ENCODE measurements around the gene GPRASP2.
"Not testable (repeated sequence)": the region's sequence is repeated elsewhere in the genome, so short reads cannot be mapped to it uniquely, and the experiment has no call there.

The GPRASP2 gene

GRCh38 chrX:102720237-102721168 lies 8.3 kb downstream of the GPRASP2 start, which contains the start of gene GPRASP3:
Gene GPRASP3 (plus strand): TSS chrX:102720743. CDS start chrX:102748996, 28,253 bp downstream.
- peak; percentile 38 for DNase-seq (ENCODE audit: insufficient read length, low spot score)
- TF ChIP-seq CTCF (IDR thresholded peaks at IDR 0.05; ENCODE audit: insufficient read depth, missing control alignments), result no peak
- FAIRE-seq, result no peak

- not testable (repeated sequence) for FAIRE-seq; DNase-seq (ENCODE audit: insufficient read length, low spot score)
These were observed 8.9 kb downstream of the GPRASP2 start for GRCh38 chrX:102721169-102721506.

- TF ChIP-seq CTCF (IDR thresholded peaks at IDR 0.05; ENCODE audit: insufficient read depth, missing control alignments), result no peak
- FAIRE-seq (no peak), DNase-seq (ENCODE audit: insufficient read length, low spot score) (no peak)
These were observed 11.2 kb downstream of the GPRASP2 start for GRCh38 chrX:102723456-102723855.

GRCh38 chrX:102727761-102728160 lies 15.5 kb downstream of the GPRASP2 start:
- FAIRE-seq (no peak), DNase-seq (ENCODE audit: insufficient read length, low spot score) (no peak)
- TF ChIP-seq CTCF (IDR thresholded peaks at IDR 0.05; ENCODE audit: insufficient read depth, missing control alignments), result no peak

GRCh38 chrX:102728646-102729045 lies 16.4 kb downstream of the GPRASP2 start:
- no peak for FAIRE-seq
- DNase-seq (ENCODE audit: insufficient read length, low spot score), result no peak
- no peak for TF ChIP-seq CTCF (IDR thresholded peaks at IDR 0.05; ENCODE audit: insufficient read depth, missing control alignments)

- DNase-seq (ENCODE audit: insufficient read length, low spot score) (no peak), FAIRE-seq (no peak)
- TF ChIP-seq CTCF (IDR thresholded peaks at IDR 0.05; ENCODE audit: insufficient read depth, missing control alignments), result no peak
These were observed 27.4 kb downstream of the GPRASP2 start for GRCh38 chrX:102739657-102740056.

- no peak for TF ChIP-seq CTCF (IDR thresholded peaks at IDR 0.05; ENCODE audit: insufficient read depth, missing control alignments)
- DNase-seq (ENCODE audit: insufficient read length, low spot score) (no peak), FAIRE-seq (peak; percentile 29)
These were observed 32.1 kb downstream of the GPRASP2 start for GRCh38 chrX:102744307-102744706.
